ENCODE measurements around the gene PLCG1.

PLCG1 gene

DNA sequence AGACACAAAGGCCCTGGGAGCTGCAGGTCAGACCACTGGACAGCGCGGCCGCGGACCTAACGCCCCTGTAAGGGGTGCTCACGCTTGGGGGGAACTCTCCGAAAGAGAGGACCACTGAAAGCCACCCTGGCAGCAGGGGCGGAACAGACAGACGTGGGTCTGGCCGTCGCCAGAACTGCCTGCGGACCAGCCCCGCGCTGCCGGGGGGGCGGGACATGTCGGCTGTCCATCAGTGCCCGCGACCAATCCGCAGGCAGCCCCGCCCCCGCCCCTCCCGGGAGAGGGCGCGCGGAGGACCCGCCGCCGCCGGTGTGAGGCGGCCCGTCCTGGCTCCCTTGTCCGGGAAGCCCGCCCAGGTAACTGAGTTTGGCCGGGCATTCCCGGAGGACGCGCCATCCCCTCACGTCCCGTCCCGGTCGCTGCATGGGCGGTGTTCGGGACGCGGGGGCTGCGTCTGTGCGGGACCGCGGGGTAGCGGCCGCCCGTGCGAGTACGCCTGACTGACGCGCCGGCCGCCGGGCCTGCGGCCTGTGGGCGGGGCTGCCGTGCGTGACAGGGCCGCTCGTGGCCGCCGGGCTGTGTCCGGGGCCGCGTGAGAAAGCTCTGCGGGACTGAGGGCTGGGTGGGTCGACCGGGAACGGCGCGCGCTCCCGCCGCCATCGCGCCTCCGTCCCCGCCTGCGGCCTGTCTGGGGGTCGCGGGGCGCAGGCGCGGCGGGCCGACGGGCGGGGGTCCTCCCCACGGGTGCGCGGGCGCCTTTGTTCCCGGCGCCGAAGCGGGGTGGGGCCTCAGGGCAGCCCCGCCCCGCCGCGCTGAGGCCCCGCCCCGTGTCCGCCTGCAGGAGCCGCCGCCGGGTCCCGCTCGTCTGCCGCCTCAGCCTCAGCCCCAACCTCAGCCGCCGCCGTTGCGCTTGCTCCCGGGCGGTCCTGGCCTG lies at the start of gene PLCG1:
Gene PLCG1 (plus strand): TSS at position 864 of the 934 bp plus-strand sequence. CDS start 99 bp downstream, outside the sequence.
- H3K79me2 ChIP-seq (ENCODE audit: insufficient read depth, low read depth), result no peaks in the 10 kb centered on the region; the same call in 1 of the 2 replicates
- peak within 1 kb of the TSS; percentile 62 for H3K9ac ChIP-seq
- peak within 1 kb of the TSS; percentile 89 for H2AFZ ChIP-seq (ENCODE audit: low read depth)

DNA sequence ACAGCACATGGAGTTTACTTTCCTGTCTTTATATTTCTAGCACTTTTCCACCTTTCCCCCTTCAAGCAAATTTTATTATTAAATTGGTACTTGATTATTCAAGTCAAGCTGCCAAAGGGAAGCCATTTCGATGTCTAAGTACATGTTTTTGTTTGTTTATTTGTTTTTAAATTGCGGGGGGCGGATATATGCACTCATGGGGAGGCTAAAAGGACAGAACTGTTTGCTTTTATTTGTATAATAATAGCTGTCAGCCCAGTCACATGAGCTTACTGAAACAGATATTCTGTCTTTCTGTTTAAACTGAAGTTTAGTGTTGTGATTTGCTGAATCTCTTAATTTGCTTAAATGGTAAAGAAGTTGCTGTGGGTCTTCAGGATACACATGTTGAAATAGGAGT lies 49.6 kb upstream of the PLCG1 start:
- Histone ChIP-seq H3K4me2 (no peak overlapping the region), H3K27ac (no peak overlapping the region), H3K4me1 (ENCODE audit: low read depth, poor library complexity, severe bottlenecking) (peaks cover 10% of the 10 kb centered on the region), H3K36me3 (ENCODE audit: insufficient read depth) (no peaks in the 10 kb centered on the region; the same call in 1 of the 2 replicates), H4K20me1 (ENCODE audit: insufficient read depth) (no peaks in the 10 kb centered on the region), H3K27me3 (ENCODE audit: insufficient read depth, low read depth) (no peaks in the 10 kb centered on the region), H3K79me2 (ENCODE audit: insufficient read depth, low read depth) (peaks cover 2% of the 10 kb centered on the region; the same call in 1 of the 2 replicates), H3K9ac (no peak overlapping the region), H3K4me3 (IDR thresholded peaks at IDR 0.05; ENCODE audit: insufficient read depth, low read depth, low read length) (no peak overlapping the region), H2AFZ (ENCODE audit: low read depth) (no peak overlapping the region)
- TF ChIP-seq, protein P1, sequence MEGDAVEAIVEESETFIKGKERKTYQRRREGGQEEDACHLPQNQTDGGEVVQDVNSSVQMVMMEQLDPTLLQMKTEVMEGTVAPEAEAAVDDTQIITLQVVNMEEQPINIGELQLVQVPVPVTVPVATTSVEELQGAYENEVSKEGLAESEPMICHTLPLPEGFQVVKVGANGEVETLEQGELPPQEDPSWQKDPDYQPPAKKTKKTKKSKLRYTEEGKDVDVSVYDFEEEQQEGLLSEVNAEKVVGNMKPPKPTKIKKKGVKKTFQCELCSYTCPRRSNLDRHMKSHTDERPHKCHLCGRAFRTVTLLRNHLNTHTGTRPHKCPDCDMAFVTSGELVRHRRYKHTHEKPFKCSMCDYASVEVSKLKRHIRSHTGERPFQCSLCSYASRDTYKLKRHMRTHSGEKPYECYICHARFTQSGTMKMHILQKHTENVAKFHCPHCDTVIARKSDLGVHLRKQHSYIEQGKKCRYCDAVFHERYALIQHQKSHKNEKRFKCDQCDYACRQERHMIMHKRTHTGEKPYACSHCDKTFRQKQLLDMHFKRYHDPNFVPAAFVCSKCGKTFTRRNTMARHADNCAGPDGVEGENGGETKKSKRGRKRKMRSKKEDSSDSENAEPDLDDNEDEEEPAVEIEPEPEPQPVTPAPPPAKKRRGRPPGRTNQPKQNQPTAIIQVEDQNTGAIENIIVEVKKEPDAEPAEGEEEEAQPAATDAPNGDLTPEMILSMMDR (conservative IDR thresholded peaks at IDR 0.05; ENCODE audit: low read depth, low read length), result no peak

More for the DNA sequence above, at the start of gene PLCG1:
- no peaks in the 10 kb centered on the region for H4K20me1 ChIP-seq (ENCODE audit: insufficient read depth)
- peak within 1 kb of the TSS; percentile 91 for H3K4me2 ChIP-seq
- no peak within 1 kb of the TSS for H3K27ac ChIP-seq
- H3K27me3 ChIP-seq (ENCODE audit: insufficient read depth, low read depth), result no peaks in the 10 kb centered on the region
- H3K4me1 ChIP-seq (ENCODE audit: low read depth, poor library complexity, severe bottlenecking), result peaks cover under 1% of the 10 kb centered on the region
- H3K4me3 ChIP-seq (IDR thresholded peaks at IDR 0.05; ENCODE audit: insufficient read depth, low read depth, low read length), result no peak within 1 kb of the TSS
- H3K36me3 ChIP-seq (ENCODE audit: insufficient read depth), result no peaks in the 10 kb centered on the region
- TF ChIP-seq, protein P1 (conservative IDR thresholded peaks at IDR 0.05; ENCODE audit: low read depth, low read length), result no peak

DNA sequence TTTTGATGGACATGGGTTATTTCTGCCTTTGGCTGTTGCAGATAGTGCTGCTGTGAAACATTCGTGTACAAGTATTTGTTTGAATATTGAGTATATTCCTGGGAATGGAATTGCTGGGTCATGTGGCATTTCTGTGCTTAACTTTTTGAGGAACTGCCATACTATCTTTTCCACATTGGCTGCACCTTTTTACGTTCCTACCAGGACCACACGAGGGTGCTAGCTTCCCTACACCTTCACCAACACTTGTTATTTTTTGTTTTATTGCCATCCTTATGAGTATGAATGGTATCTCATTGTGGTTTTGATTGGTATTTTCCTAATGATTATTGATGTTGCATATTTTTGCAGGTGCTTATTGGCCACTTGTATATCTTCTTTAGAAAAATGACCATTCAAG lies 47.8 kb upstream of the PLCG1 start:
- H3K9ac ChIP-seq, result no peak overlapping the region
- H3K36me3 ChIP-seq (ENCODE audit: insufficient read depth), result no peaks in the 10 kb centered on the region; the same call in 1 of the 2 replicates
- H3K4me2 ChIP-seq, result no peak overlapping the region
- no peaks in the 10 kb centered on the region for H4K20me1 ChIP-seq (ENCODE audit: insufficient read depth)
- H2AFZ ChIP-seq (ENCODE audit: low read depth), result no peak overlapping the region
- no peaks in the 10 kb centered on the region for H3K79me2 ChIP-seq (ENCODE audit: insufficient read depth, low read depth)
- H3K4me1 ChIP-seq (ENCODE audit: low read depth, poor library complexity, severe bottlenecking), result no peaks in the 10 kb centered on the region
- TF ChIP-seq, protein P1 (conservative IDR thresholded peaks at IDR 0.05; ENCODE audit: low read depth, low read length), result no peak
- H3K4me3 ChIP-seq (IDR thresholded peaks at IDR 0.05; ENCODE audit: insufficient read depth, low read depth, low read length), result no peak overlapping the region
- no peaks in the 10 kb centered on the region for H3K27me3 ChIP-seq (ENCODE audit: insufficient read depth, low read depth)
- no peak overlapping the region for H3K27ac ChIP-seq

DNA sequence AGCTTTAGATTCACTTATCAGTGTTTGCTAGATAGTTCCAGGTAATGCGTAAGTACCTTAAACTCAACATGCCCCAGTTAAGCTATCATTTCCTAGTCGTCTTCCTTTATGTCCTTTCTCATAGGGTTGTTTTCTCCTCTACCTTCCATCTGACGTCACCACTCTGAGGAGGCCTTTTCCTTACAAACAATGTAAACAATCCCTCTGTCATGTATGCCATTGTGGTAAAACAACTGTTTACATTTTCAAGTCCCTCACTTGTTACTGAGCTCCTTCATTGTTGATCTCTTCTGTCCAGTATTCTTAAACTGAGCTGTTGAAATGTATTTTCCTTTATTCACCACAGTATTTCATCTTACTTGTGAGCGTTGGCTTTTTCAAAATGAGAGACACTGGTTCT lies 45.4 kb upstream of the PLCG1 start:
- H3K4me1 ChIP-seq (ENCODE audit: low read depth, poor library complexity, severe bottlenecking), result no peaks in the 10 kb centered on the region
- no peaks in the 10 kb centered on the region for H3K27me3 ChIP-seq (ENCODE audit: insufficient read depth, low read depth)
- H3K9ac ChIP-seq, result no peak overlapping the region
- no peaks in the 10 kb centered on the region for H4K20me1 ChIP-seq (ENCODE audit: insufficient read depth)
- H3K36me3 ChIP-seq (ENCODE audit: insufficient read depth), result no peaks in the 10 kb centered on the region; the same call in 1 of the 2 replicates
- no peaks in the 10 kb centered on the region for H3K79me2 ChIP-seq (ENCODE audit: insufficient read depth, low read depth)
- no peak overlapping the region for H3K27ac ChIP-seq
- no peak overlapping the region for H2AFZ ChIP-seq (ENCODE audit: low read depth)
- no peak overlapping the region for H3K4me2 ChIP-seq
- no peak overlapping the region for H3K4me3 ChIP-seq (IDR thresholded peaks at IDR 0.05; ENCODE audit: insufficient read depth, low read depth, low read length)
- TF ChIP-seq, protein P1 (conservative IDR thresholded peaks at IDR 0.05; ENCODE audit: low read depth, low read length), result no peak
